Breast epithelium (tissue), 4 donors: Measurements from ENCODE around the gene C3. TPM values are rescaled to one million over a fixed set of nuclear protein-coding genes. Genes with fewer than 3 reads are reported as not detected.

Source experiments
- DNase-seq, 2 donors: peaks; one replicate each; pipeline ENCODE4 v3.0.0-alpha.2; 2019; ENCODE audit warnings: low spot score in 2 of 2
- H3K27ac ChIP-seq, 2 donors: fragments of 200-600 bp; sonication (generic) in 1 of 2; one replicate each; pipeline ENCODE4 v1.5.1; 2016 to 2019; ENCODE audit warnings: mild to moderate bottlenecking in 1 of 2
- H3K27me3 ChIP-seq, 2 donors: fragments of 200-600 bp; sonication (generic) in 1 of 2; one replicate each; pipeline versions ENCODE4 v1.5.1 to v1.6.0; 2017 to 2019; ENCODE audit warnings: control low read depth in 1 of 2, mild to moderate bottlenecking in 1 of 2
- H3K36me3 ChIP-seq: fragments of 200-600 bp; one replicate; pipeline ENCODE4 v1.5.1; 2019
- H3K4me1 ChIP-seq, 2 donors: fragments of 200-600 bp; sonication (generic); one replicate each; pipeline ENCODE4 v1.5.1; 2016 to 2019; ENCODE audit warnings: control low read depth in 1 of 2
- H3K4me3 ChIP-seq, 3 donors: fragments of 200-600 bp; sonication (generic); 1 replicate in 2 of 3; 2 replicates in 1 of 3; pipeline ENCODE4 v1.5.1; 2016 to 2019; ENCODE audit warnings: mild to moderate bottlenecking in 3 of 3, moderate library complexity in 2 of 3
- H3K9me3 ChIP-seq, 2 donors: fragments of 200-600 bp; sonication (generic) in 1 of 2; one replicate each; pipeline ENCODE4 v1.5.1; 2016 to 2019; ENCODE audit warnings: control low read depth in 1 of 2
- CTCF ChIP-seq, 3 donors: fragments of 450-650 bp; IDR thresholded peaks; one replicate each; pipeline ENCODE4 v1.5.1; 2016 to 2017; ENCODE audit warnings: antibody characterized with exemption in 3 of 3, mild to moderate bottlenecking in 3 of 3, moderate library complexity in 3 of 3
- POLR2A ChIP-seq: fragments of 450-650 bp; IDR thresholded peaks from one replicate; pipeline ENCODE4 v1.6.1; 2016; ENCODE audit warnings: antibody characterized with exemption, mild to moderate bottlenecking, moderate library complexity
- POLR2AphosphoS5 ChIP-seq, 3 donors: sonication (generic); formaldehyde crosslinking; IDR thresholded peaks; one replicate each; pipeline ENCODE4 v1.6.1; 2017; ENCODE audit warnings: antibody characterized with exemption in 3 of 3
- intact Hi-C: fragments of 100-400 bp; cut with DNase I; formaldehyde crosslinking; loops from one replicate; pipeline ENCODE4 v1.15.1; 2023; ENCODE audit warnings: low total_unique reads
- total RNA-seq, 3 donors: library from RNA; depleted of rRNA; stranded (reverse); fragments of >200 nt; gene quantifications; one replicate each; pipeline ENCODE4 v1.1.0, GENCODE V29; 2016

The C3 gene
- total RNA-seq, 3 donors from 2014 or later, result 856 to 1,298 (median 1,115) TPM

DNA sequence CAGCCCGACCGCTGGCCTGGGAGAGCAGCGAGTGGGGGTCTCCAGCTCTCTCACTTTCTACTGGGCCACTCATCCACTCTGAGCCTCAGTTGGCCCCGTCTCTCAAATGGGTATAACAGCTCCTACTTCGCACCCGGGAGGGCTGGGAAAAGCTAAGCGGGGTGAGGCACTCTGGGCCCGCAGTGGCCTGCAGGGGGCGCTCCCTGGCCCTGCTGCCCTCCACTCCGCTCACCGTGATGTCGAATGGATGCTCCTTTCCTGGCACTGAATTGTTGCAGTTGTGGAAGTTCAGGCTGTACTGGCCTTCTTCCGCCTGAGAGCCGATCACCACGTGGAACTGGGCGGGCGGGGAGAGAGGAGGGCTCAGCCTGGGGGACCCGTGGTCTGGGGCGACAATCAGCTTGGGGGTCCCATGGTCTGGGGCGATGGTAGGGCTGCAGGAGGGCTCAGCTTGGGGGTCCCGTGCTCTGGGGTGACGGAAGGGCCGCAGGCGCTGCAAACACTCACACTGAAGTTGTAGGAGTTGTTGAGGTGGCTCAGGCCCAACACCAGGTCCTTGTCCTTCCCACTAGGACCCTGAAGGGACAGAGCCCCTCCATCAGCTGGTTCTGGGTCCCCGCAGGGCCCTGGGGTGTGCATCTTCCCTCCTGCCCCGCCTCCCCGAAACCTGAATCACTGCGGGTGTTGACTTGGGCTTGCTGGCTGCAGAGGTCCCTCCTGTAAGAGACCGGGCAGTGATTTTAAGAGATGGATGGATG is 13.1 kb upstream of the C3 start:
- intact Hi-C loops, result no loop called here
- H3K9me3 ChIP-seq, result no peaks in the 10 kb centered on the region
- TF ChIP-seq POLR2AphosphoS5 (IDR thresholded peaks at IDR 0.05) (no peak), CTCF (IDR thresholded peaks at IDR 0.05) (no peak), POLR2A (no peak)
- H3K36me3 ChIP-seq, result peaks cover 4% of the 10 kb centered on the region
- no peak for DNase-seq
- peak overlapping the region in 1 of 2 donors; percentile 9 for H3K27ac ChIP-seq
- peaks cover 5 to 14% of the 10 kb centered on the region in 2 donors for H3K4me1 ChIP-seq
- no peak overlapping the region for H3K4me3 ChIP-seq
- no peaks in the 10 kb centered on the region for H3K27me3 ChIP-seq

- TF ChIP-seq POLR2A, result no peak
- no peak for TF ChIP-seq CTCF (IDR thresholded peaks at IDR 0.05)
- no peak for TF ChIP-seq POLR2AphosphoS5 (IDR thresholded peaks at IDR 0.05)
- Histone ChIP-seq H3K36me3 (peaks cover 4% of the 10 kb centered on the region), H3K27me3 (no peaks in the 10 kb centered on the region), H3K4me3 (no peak overlapping the region), H3K9me3 (no peaks in the 10 kb centered on the region), H3K4me1 (peaks cover 1 to 7% of the 10 kb centered on the region in 2 donors), H3K27ac (peak overlapping the region in 1 of 2 donors; percentile 5)
- no peak for DNase-seq
- intact Hi-C loops, result no loop called here
Measured at GRCh38 chr19:6732803-6733337, 12.4 kb upstream of the C3 start.

- intact Hi-C loops, result no loop called here
- Histone ChIP-seq H3K4me3 (no peak overlapping the region), H3K4me1 (peaks cover 0 to 7% of the 10 kb centered on the region in 2 donors), H3K36me3 (peaks cover 4% of the 10 kb centered on the region), H3K27ac (no peak overlapping the region), H3K27me3 (no peaks in the 10 kb centered on the region), H3K9me3 (no peaks in the 10 kb centered on the region)
- TF ChIP-seq CTCF (IDR thresholded peaks at IDR 0.05) (no peak), POLR2A (no peak), POLR2AphosphoS5 (IDR thresholded peaks at IDR 0.05) (no peak)
- DNase-seq, result no peak
Measured at GRCh38 chr19:6731822-6732221, 11.4 kb upstream of the C3 start.

GRCh38 chr19:6730941-6731670 is 10.7 kb upstream of the C3 start:
- no peak for TF ChIP-seq POLR2AphosphoS5 (IDR thresholded peaks at IDR 0.05)
- no peak for TF ChIP-seq POLR2A
- TF ChIP-seq CTCF (IDR thresholded peaks at IDR 0.05), result no peak
- peaks cover 0 to 6% of the 10 kb centered on the region in 2 donors for H3K4me1 ChIP-seq
- no peaks in the 10 kb centered on the region for H3K9me3 ChIP-seq
- no peak overlapping the region for H3K4me3 ChIP-seq
- intact Hi-C loops, result no loop called here
- no peak for DNase-seq
- H3K36me3 ChIP-seq, result peaks cover 4% of the 10 kb centered on the region
- no peaks in the 10 kb centered on the region for H3K27me3 ChIP-seq
- no peak overlapping the region for H3K27ac ChIP-seq
